Stimulated activated CD8-positive, alpha-beta memory T cell treated with anti-CD3 and anti-CD28 coated beads, Interleukin-12 subunit alpha, Interleukin-12 subunit beta, amount 100 ng/mL, for 24 hours (primary cell): ENCODE data around the gene SH3BP5.

Experiments used
- DNase-seq: peaks from one replicate; pipeline ENCODE4 v3.0.0-alpha.2; 2020; ENCODE audit errors: extremely low read depth

SH3BP5 gene

DNA sequence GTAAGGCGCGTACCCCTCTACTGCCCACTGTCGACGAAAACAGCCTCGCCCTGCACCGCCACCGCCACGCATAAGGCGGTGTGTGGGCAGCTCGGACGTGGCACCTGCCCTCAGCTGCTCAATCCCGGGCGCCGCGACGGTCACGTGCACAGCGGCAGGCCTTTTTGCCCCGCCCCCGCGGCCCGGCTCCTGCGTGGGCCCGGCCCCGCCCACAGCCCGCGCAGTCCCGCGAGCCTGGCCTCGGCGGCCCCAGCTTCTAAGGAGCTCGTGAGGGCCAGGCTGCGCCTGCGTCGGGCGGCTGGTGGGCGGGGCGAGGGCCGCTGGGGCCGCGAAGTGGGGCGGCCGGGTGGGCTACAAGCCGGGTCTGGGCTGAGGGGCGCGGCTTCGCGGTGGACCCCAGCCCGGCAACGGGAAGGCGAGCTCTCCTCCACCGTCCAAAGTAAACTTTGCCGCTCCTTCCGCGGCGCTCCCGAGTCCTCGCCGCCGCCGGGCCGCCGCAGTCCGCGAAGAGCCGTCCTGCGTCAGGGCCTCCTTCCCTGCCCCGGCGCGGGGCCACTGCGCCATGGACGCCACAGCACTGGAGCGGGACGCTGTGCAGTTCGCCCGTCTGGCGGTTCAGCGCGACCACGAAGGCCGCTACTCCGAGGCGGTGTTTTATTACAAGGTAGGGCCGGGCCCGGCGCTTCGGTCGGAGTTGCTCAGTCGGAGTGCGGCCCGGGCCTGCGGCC is 126.3 kb downstream of the SH3BP5 start, which contains the start of gene CAPN7:
TSS of gene CAPN7 (plus strand) at position 313 of the 728 bp plus-strand sequence. CDS start at position 563, 250 bp downstream.
- DNase-seq = peak; percentile 83

DNA sequence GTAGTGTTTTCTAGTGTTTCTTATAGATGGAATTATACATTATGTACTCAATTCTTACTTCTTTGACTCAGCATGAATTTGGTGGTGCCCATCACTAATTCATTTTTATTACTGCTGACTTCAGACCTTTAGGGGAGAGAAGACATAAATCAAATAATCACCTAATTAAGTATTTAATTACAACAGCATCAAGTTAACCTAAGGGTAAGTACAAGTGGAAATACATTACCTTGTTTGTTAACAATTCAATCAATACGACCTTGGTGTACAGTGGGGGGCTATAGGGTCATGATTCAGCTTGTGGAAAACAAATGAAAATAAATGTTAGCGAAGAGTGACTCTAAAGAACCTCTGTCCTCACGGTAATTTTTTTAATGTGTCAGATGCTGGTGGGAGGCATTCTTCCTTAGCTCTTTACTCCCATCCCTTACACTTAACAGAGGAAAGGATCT is 126.9 kb downstream of the SH3BP5 start:
- DNase-seq = no peak
